ENCODE data around the gene SSR1.

DNA sequence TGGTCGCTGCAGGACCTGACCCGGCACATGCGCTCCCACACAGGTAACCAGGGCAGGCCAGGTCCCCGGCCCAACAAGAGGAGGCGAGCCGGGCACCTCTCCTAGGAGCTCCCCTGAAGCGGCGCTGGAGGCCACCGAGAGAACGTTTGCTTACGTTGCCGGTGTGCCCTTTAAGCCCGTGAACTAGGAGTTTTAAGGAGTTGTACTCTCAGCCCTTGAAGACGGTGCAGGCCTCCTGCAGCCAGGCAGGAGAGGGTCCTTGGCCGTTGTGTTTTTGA lies 65.9 kb downstream of the SSR1 start:
- no peak for TF ChIP-seq TEAD4 (IDR thresholded peaks at IDR 0.05)
- TF ChIP-seq EP300 (IDR thresholded peaks at IDR 0.05; ENCODE audit: borderline replicate concordance): no peak
- TF ChIP-seq, protein P1, sequence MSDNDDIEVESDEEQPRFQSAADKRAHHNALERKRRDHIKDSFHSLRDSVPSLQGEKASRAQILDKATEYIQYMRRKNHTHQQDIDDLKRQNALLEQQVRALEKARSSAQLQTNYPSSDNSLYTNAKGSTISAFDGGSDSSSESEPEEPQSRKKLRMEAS (IDR thresholded peaks at IDR 0.05): no peak
- TF ChIP-seq, protein P2, sequence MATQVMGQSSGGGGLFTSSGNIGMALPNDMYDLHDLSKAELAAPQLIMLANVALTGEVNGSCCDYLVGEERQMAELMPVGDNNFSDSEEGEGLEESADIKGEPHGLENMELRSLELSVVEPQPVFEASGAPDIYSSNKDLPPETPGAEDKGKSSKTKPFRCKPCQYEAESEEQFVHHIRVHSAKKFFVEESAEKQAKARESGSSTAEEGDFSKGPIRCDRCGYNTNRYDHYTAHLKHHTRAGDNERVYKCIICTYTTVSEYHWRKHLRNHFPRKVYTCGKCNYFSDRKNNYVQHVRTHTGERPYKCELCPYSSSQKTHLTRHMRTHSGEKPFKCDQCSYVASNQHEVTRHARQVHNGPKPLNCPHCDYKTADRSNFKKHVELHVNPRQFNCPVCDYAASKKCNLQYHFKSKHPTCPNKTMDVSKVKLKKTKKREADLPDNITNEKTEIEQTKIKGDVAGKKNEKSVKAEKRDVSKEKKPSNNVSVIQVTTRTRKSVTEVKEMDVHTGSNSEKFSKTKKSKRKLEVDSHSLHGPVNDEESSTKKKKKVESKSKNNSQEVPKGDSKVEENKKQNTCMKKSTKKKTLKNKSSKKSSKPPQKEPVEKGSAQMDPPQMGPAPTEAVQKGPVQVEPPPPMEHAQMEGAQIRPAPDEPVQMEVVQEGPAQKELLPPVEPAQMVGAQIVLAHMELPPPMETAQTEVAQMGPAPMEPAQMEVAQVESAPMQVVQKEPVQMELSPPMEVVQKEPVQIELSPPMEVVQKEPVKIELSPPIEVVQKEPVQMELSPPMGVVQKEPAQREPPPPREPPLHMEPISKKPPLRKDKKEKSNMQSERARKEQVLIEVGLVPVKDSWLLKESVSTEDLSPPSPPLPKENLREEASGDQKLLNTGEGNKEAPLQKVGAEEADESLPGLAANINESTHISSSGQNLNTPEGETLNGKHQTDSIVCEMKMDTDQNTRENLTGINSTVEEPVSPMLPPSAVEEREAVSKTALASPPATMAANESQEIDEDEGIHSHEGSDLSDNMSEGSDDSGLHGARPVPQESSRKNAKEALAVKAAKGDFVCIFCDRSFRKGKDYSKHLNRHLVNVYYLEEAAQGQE (IDR thresholded peaks at IDR 0.05; ENCODE audit: low read depth): no peak
- TF ChIP-seq TAF1 (IDR thresholded peaks at IDR 0.05; ENCODE audit: low read depth): no peak
- TF ChIP-seq CEBPB (IDR thresholded peaks at IDR 0.05): no peak
- TF ChIP-seq FOXM1 (IDR thresholded peaks at IDR 0.05; ENCODE audit: borderline replicate concordance, low read depth): no peak
- no peak for TF ChIP-seq YY1 (IDR thresholded peaks at IDR 0.05; ENCODE audit: low read depth)
- no peak for TF ChIP-seq RAD21 (IDR thresholded peaks at IDR 0.05; ENCODE audit: low read depth)
- TF ChIP-seq, protein P3, sequence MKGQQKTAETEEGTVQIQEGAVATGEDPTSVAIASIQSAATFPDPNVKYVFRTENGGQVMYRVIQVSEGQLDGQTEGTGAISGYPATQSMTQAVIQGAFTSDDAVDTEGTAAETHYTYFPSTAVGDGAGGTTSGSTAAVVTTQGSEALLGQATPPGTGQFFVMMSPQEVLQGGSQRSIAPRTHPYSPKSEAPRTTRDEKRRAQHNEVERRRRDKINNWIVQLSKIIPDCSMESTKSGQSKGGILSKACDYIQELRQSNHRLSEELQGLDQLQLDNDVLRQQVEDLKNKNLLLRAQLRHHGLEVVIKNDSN (IDR thresholded peaks at IDR 0.05): no peak
- TF ChIP-seq EGR1 (IDR thresholded peaks at IDR 0.05): no peak
- no peak for TF ChIP-seq ZBTB7A (IDR thresholded peaks at IDR 0.05; ENCODE audit: low read depth)
